Spinal cord (tissue), 10 donors: ENCODE results near the gene PTPRQ. TPM values are rescaled to one million over a fixed set of nuclear protein-coding genes. Genes with fewer than 3 reads are reported as not detected.
"Not testable (repeated sequence)": the region's sequence is repeated elsewhere in the genome, so short reads cannot be mapped to it uniquely, and the experiment has no call there.

ENCODE experiments used
- DNase-seq, 6 donors: peaks; one replicate each; pipeline versions ENCODE4 v3.0.0 to v3.0.0-alpha.2; 2013 to 2015; ENCODE audit warnings: low spot score in 6 of 6, low read depth in 4 of 6
- H3K27ac ChIP-seq: one replicate; pipeline ENCODE4 v1.5.1; 2013; ENCODE audit warnings: low read depth, low read length, control low read depth
- H3K27me3 ChIP-seq: one replicate; pipeline ENCODE4 v1.6.1; 2013; ENCODE audit warnings: low read length; ENCODE audit not compliant: control insufficient read depth, insufficient read depth
- H3K36me3 ChIP-seq: one replicate; pipeline ENCODE4 v1.6.1; 2013; ENCODE audit warnings: low read length; ENCODE audit not compliant: control insufficient read depth, insufficient read depth
- H3K4me1 ChIP-seq: one replicate; pipeline ENCODE4 v1.6.1; 2013; ENCODE audit warnings: low read length; ENCODE audit not compliant: control insufficient read depth, insufficient read depth
- H3K4me3 ChIP-seq: one replicate; pipeline ENCODE4 v1.5.1; 2013; ENCODE audit warnings: low read depth, low read length, control low read depth
- H3K9me3 ChIP-seq: one replicate; pipeline ENCODE4 v1.6.1; 2013; ENCODE audit warnings: low read length; ENCODE audit not compliant: control insufficient read depth, insufficient read depth
- WGBS: methylation state at CpG from one replicate; pipeline ENCODE4 v1.1.5; 2013; ENCODE audit warnings: missing lambda C conversion rate; ENCODE audit not compliant: insufficient coverage; 5-methylcytosine and 5-hydroxymethylcytosine counted together
- polyA plus RNA-seq, 2 donors: library from polyadenylated mRNA; unstranded; fragments of 120-200 nt; gene quantifications; one replicate each; pipeline ENCODE4 v1.2.1, GENCODE V29; 2013; ENCODE audit not compliant: insufficient read length in 2 of 2
- total RNA-seq, 2 donors: library from RNA; depleted of rRNA in 1 of 2; stranded (reverse); fragments of 120-200 nt in 1 of 2; fragments of >200 nt in 1 of 2; gene quantifications; one replicate each; pipeline versions ENCODE4 v1.2.3 to v1.2.4, GENCODE V29; 2013 to 2014
- donor health status: healthy.

PTPRQ gene
- total and polyA plus RNA-seq, 4 donors = 0.99 to 1.7 (median 1.3) TPM

DNA sequence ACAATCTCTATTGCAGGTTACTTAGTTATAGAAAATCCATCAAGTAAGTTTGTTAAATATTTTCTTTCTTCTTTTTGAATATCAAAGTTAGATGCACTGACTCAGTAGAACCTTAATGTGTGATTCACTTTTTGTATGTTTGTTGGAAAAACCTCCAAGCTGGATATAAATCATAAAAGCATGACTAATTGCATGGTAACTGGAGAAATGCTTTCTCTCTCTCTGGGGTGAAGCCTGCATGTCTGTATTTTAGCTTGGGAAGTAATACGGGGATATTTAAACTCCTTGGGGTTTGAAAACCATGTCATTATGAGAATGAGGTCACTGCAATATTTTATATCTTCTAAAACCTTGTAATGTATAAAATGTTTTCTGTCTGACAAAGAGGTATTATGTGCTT lies 204.8 kb downstream of the PTPRQ start:
- no peak overlapping the region for H3K4me3 ChIP-seq
- H3K4me1 ChIP-seq = no peaks in the 10 kb centered on the region
- H3K27me3 ChIP-seq = no peaks in the 10 kb centered on the region
- peak in 1 of 6 donors; percentile 2 for DNase-seq
- no CpG with 5 or more reads among the region's 1 CpG for WGBS
- no peaks in the 10 kb centered on the region for H3K36me3 ChIP-seq
- H3K9me3 ChIP-seq = no peaks in the 10 kb centered on the region
- H3K27ac ChIP-seq = no peak overlapping the region

- no peaks in the 10 kb centered on the region for H3K27me3 ChIP-seq
- DNase-seq = peak in 1 of 6 donors; percentile 1
- H3K4me1 ChIP-seq = no peaks in the 10 kb centered on the region
- no peaks in the 10 kb centered on the region for H3K36me3 ChIP-seq
- no peak overlapping the region for H3K4me3 ChIP-seq
- no CpG with 5 or more reads among the region's 2 CpGs for WGBS
- no peaks in the 10 kb centered on the region for H3K9me3 ChIP-seq
- no peak overlapping the region for H3K27ac ChIP-seq
These were observed 211.7 kb downstream of the PTPRQ start for GRCh38 chr12:80655751-80656150.

DNA sequence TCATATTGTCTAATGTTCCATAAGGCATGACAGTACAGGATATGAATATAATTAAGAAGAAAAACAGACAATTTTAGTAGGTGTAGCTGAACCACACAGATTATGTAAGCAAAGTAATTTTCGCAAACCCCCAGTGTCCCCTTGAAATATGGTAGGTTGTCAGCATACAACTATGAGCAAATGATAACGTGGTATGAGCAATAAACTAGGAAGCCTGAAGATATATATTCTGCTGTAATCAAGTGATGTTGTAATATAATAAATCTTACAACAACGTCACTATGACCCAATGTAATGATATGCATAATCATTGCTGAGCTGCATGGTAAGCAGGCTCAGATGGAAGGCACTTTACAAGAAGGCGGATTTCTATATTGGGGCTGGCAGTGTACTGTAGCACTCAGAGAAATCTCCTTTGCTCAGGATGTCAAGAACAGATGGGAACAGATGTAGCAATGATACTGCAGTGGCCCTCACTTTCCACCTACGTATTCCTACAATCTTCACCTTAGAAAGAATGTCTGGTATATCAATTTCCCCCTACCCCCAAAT lies 215.6 kb downstream of the PTPRQ start:
- Histone ChIP-seq H3K4me3 (no peak overlapping the region), H3K9me3 (no peaks in the 10 kb centered on the region), H3K27me3 (no peaks in the 10 kb centered on the region), H3K36me3 (no peaks in the 10 kb centered on the region), H3K27ac (no peak overlapping the region), H3K4me1 (no peaks in the 10 kb centered on the region)
- no peak for DNase-seq
- 100% methylated on average over 1 of the region's 5 CpGs for WGBS

GRCh38 chr12:80662586-80662985 lies 218.6 kb downstream of the PTPRQ start:
- no peaks in the 10 kb centered on the region for H3K27me3 ChIP-seq
- H3K36me3 ChIP-seq = no peaks in the 10 kb centered on the region
- H3K9me3 ChIP-seq = no peaks in the 10 kb centered on the region
- H3K27ac ChIP-seq = no peak overlapping the region
- DNase-seq = no peak
- H3K4me1 ChIP-seq = no peaks in the 10 kb centered on the region
- no peak overlapping the region for H3K4me3 ChIP-seq

GRCh38 chr12:80670214-80670613 lies 226.2 kb downstream of the PTPRQ start:
- WGBS = 64% methylated on average over 2 of the region's 5 CpGs
- no peaks in the 10 kb centered on the region for H3K36me3 ChIP-seq

DNA sequence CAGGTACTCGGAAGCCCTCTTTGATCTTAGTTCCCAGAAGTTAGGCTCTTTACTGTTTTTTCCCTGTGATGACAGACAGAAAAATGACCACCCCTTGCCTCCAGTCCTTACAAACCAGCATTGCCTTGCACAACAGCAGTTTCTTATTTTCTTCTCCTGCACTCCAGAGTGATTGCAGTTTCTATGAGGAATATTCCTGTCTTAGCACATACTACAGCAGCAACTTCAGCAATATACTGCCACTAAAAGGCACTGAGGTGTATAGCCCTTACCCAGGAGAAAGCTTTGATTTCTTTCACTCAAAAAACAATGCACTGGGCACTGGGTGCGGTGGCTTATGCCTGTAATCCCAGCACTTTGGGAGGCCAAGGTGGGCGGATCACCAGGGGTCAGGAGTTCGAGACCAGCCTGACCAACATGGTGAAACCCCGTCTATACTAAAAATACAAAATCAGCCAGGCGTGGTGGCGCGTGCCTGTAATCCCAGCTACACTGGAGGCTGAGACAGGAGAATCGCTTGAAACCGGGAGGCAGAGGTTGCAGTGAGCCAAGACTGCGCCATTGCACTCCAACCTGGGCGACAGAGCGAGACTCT lies 232.1 kb downstream of the PTPRQ start:
- not testable (repeated sequence) for H3K27ac ChIP-seq, H3K4me3 ChIP-seq, H3K9me3 ChIP-seq, H3K4me1 ChIP-seq, H3K36me3 ChIP-seq, H3K27me3 ChIP-seq
- WGBS = 93% methylated on average over 10 of the region's 13 CpGs
- peak in 1 of 6 donors; percentile 25 for DNase-seq

More at GRCh38 chr12:80670214-80670613, 226.2 kb downstream of the PTPRQ start:
- DNase-seq = no peak
- Histone ChIP-seq H3K9me3 (no peaks in the 10 kb centered on the region), H3K27me3 (no peaks in the 10 kb centered on the region), H3K4me1 (no peaks in the 10 kb centered on the region), H3K4me3 (no peak overlapping the region), H3K27ac (no peak overlapping the region)

DNA sequence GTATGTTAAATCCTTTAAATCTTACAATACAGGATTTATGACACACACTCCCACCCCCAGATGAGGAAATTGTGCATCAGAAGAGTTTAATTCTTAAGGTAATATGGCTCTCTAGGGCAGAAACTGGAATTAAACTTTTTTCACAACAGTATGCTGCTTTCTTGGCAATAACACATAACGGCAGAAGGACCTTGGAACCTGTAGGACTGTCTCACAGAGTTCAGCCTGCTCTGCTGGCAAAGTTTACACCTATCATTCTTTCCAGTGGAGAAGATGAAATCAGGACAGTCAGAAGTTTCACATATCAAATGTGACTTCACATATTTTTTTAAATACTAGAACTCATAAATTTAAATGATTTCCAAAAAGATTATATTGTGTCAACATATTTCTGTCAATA lies 232.8 kb downstream of the PTPRQ start:
- no peaks in the 10 kb centered on the region for H3K36me3 ChIP-seq
- H3K27ac ChIP-seq = no peak overlapping the region
- no peak overlapping the region for H3K4me3 ChIP-seq
- H3K27me3 ChIP-seq = no peaks in the 10 kb centered on the region
- no peak for DNase-seq
- H3K4me1 ChIP-seq = no peaks in the 10 kb centered on the region
- no peaks in the 10 kb centered on the region for H3K9me3 ChIP-seq
- WGBS = 86% methylated on average over 1 of the region's 1 CpG

- Histone ChIP-seq H3K9me3 (no peaks in the 10 kb centered on the region), H3K4me3 (no peak overlapping the region), H3K27me3 (no peaks in the 10 kb centered on the region), H3K27ac (no peak overlapping the region), H3K4me1 (no peaks in the 10 kb centered on the region), H3K36me3 (no peaks in the 10 kb centered on the region)
- no peak for DNase-seq
- no CpG with 5 or more reads among the region's 1 CpG for WGBS
These were observed 234.0 kb downstream of the PTPRQ start for GRCh38 chr12:80677994-80678393.

- Histone ChIP-seq H3K27ac (no peak overlapping the region), H3K27me3 (no peaks in the 10 kb centered on the region), H3K36me3 (no peaks in the 10 kb centered on the region), H3K4me3 (no peak overlapping the region), H3K9me3 (no peaks in the 10 kb centered on the region), H3K4me1 (no peaks in the 10 kb centered on the region)
- no CpG with 5 or more reads among the region's 3 CpGs for WGBS
- peak in 2 of 6 donors; percentile 8 to 20 for DNase-seq
These were observed 235.5 kb downstream of the PTPRQ start for GRCh38 chr12:80679346-80680131.

DNA sequence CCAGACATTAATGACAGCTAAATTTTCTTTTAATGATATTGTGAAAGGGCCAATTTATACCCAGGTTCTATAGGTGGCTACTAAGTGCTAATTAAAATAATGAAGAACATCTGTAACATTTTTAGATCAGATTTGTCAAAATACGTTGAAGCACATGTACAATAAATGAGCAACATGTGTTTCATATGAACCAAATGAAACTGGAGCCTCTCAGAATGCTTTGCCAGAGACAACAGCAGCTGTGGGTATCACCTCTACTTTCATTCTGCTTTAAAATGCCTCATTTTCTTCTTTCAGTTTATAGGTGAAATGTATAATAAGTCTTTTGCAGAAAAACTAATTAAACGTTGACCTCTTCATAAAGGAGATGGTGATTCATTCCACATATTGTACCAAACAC lies 237.3 kb downstream of the PTPRQ start:
- Histone ChIP-seq H3K27ac (no peak overlapping the region), H3K9me3 (no peaks in the 10 kb centered on the region), H3K36me3 (no peaks in the 10 kb centered on the region), H3K27me3 (no peaks in the 10 kb centered on the region), H3K4me3 (no peak overlapping the region), H3K4me1 (no peaks in the 10 kb centered on the region)
- WGBS = no CpG with 5 or more reads among the region's 2 CpGs
- DNase-seq = no peak
